ENCODE data around the gene FBXO28.

The FBXO28 gene

GRCh38 chr1:224160171-224160682 lies 46.3 kb downstream of the FBXO28 start:
- DNase-seq, result no peak

GRCh38 chr1:224162768-224163167 lies 48.9 kb downstream of the FBXO28 start:
- DNase-seq, result no peak

DNA sequence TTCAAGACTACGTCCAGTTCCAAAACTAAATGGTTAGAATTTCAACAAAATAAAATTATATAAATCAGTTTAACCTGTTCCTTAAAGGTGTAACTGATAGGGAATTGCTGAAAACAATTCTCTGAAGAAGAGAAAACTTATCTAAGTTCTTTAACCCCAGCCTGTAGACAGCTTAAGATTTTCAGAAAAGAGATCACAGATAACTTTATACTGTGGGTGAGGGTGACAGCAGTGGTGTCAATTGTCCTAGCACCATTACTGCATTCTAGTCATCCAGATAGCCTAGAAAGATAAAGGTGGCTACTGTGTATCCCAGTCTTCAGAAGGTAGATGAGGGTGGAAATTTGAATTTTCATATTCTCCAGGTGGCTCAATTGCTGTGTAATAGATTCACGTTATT lies 49.4 kb downstream of the FBXO28 start:
- DNase-seq, result no peak

- DNase-seq, result no peak
Measured at GRCh38 chr1:224168859-224169380, 55.0 kb downstream of the FBXO28 start.

GRCh38 chr1:224169718-224170270 lies 55.9 kb downstream of the FBXO28 start:
- DNase-seq, result no peak

DNA sequence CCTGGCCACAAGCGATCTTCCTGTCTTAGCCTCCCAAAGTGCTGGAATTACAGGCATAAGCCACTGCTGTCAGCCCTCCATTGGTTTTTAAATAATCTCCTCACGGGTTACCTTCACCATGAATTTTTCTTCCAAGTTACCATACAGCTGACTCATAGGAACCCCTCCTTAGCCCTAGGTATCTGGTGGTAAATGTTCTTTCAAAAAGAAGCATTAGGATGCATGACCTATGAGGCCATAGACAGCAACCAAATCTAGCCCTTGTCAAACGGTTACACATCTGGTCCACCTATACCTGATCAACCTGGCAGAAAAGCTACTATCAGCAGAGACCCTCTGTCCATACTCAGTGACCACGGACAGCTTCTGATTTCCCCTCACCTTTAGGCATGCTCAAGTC lies 56.4 kb downstream of the FBXO28 start:
- DNase-seq, result no peak

- peak; percentile 28 for DNase-seq
Measured at GRCh38 chr1:224170748-224171478, 57.0 kb downstream of the FBXO28 start.

- no peak for DNase-seq
Measured at GRCh38 chr1:224172229-224172628, 58.3 kb downstream of the FBXO28 start.

DNA sequence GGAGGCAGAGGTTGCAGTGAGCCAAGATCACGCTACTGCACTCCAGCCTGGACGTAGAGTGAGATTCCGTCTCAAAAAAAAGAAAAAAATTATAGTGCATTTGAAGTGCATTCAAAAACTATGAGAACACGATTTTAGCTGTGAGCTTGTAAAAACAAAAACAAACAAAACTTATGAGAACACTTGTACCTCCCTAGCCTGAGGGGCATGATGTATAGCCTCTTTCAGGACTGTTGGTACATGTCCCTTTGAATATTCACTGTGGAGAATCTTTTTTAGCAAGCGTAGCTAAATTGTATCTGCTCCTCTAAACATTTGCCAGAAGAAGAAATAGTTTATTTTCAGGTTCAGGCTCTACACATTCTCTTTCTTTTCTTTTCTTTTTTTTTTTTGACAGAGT lies 59.6 kb downstream of the FBXO28 start:
- DNase-seq, result no peak

DNA sequence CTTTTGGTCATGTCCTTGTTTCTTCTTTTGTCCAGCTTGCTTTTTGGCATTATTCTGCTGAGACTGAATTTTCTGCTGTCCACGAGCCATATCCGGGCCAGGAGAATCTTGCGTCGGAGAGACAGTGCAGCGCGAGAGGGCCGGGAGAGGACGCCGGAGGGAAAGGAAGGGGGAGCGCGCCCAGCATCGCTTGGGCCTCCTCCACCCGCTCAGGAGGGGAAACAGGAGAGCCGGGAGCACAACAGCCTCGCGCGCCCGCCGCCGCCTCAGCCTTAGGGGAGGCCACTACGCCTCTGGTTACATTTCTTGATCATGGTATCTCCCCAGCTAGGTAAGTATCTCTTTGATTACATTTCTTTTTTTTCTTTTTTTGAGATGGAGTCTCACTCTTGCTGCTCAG lies 61.7 kb downstream of the FBXO28 start:
- DNase-seq, result peak; percentile 40

DNA sequence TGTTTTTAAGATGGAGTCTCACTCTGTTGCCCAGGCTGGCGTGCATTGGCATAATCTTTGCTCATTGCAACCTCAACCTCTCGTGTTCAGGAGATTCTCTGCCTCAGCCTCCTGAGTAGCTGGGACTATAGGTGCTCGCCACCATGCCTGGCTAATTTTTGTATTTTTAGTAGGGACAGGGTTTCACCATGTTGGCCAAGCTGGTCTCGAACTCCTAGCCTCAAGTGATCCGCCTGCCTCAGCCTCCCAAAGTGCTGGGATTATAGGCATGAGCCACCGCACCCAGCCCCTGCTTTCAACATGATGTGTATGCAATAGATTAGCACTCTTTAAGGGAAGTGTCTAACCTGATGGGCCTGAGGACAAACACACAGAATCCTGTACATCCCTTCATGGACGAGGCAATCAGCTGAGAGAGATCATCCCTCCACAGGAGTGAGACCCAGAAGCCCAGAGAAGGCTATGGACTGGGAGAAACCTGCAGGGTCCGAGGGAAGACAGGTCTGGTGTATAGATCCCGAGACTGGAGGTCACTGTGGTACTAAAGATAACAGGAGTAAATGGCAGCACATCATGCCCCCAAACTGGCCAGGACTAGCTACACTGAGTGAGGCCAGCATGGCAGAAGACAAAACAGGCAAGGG lies 63.6 kb downstream of the FBXO28 start:
- no peak for DNase-seq

- DNase-seq, result no peak
Measured at GRCh38 chr1:224178894-224179293, 65.0 kb downstream of the FBXO28 start.

DNA sequence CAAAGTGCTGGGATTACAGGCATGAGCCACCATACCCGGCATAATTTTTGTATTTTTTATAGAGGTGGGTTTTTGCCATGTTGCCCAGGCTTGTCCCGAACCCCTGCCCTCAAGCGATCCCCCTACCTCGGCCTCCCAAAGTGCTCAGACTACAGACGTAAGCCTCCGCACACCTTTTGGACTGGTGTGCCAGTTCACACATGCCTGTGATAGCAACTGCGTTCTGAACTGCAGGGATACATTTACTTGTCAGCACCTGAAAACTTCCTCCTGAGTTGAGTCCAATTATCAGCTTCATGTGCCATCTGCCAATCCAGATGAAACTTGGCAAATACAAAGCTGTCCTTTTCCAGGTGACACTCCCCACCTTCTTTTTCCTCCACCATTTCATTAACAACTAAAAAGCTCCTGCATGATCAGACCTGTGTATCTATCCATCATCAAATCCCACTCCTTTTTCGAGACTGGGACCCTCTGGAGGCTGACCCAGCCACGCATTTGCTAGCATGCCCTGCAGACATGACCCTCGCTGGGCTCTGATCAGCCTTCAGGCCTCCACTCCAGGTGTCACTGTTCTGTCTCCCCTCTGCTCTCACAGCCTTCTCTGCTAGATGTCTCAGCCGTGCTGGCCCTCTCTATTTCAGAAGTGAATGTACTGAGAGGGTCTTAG lies 67.0 kb downstream of the FBXO28 start:
- DNase-seq, result no peak

- no peak for DNase-seq
Measured at GRCh38 chr1:224181453-224181810, 67.5 kb downstream of the FBXO28 start.

DNA sequence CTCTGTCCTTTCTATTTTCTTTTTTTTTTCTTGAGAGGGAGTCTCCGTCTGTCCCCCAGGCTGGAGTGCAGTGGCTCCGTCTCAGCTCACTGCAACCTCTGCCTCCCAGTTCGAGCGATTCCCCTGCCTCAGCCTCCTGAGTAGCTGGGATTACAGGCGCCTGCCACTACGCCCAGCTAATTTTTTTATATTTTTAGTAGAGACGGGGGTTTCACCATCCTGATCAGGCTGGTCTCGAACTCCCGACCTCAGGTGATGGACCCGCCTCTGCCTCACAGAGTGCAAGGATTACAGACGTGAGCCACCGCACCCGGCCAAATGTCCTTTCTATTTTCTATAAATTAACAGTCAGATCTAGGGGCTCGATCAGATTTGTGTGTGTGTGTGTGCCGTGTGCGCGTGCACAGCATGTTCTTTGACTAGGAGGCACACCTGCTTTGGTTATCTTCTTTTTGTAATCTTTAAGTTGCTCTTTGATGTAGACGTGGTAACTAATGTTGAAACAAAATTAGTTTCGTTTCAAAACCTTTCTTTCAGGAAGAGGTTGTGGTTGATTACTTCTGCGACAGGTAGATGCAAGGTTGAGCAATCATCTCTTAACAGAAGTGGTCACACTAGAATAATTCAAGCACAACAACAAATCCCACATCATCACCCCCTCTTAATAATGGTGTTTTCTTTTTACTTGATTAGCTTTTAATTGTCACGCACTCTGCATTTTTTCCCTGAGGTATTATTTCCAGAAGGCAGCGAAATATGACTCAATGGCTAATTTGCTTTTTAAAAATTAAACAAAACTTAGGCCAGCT lies 68.3 kb downstream of the FBXO28 start:
- DNase-seq, result peak; percentile 56

GRCh38 chr1:224182866-224183590 lies 69.1 kb downstream of the FBXO28 start, which contains the start of gene DEGS1:
Gene DEGS1 (plus strand): TSS chr1:224183240. CDS start chr1:224183337, 97 bp downstream.
- peak; percentile 82 for DNase-seq

DNA sequence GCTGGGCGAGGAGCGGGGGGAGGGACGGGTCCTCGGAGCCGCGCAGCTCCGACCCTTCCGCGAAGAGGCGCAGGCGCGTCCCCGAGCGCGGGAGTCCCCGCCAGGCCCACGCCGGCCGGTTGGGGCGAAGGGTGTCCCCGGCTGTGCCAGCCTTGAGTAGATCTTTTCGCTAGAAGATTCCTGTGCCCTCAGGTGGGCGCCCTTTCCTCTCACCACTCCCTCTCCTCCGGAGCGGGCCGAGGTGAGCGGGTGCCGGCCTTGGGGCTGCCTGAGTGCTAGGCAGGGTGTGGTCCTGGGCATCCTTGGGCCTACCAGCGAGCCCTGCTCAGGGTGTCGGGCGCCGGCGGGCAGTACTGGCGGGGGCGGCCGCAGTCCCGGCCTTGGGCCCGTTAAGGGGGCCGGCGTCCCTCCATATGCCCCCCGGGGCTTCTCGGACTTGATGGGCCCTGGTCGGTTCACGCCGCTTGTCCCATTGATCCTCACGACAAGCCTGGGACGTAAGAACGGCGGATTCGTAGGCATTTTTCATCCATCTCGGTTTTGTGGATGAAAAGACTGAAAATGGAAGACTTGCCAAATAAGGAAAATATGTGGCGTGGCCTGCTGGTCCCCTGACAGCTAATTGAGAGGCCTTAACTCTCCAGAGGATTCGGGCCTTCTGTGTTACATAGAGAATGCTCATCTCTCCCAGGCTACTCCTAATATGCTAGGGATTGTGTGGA lies 69.8 kb downstream of the FBXO28 start:
- peak; percentile 69 for DNase-seq

DNA sequence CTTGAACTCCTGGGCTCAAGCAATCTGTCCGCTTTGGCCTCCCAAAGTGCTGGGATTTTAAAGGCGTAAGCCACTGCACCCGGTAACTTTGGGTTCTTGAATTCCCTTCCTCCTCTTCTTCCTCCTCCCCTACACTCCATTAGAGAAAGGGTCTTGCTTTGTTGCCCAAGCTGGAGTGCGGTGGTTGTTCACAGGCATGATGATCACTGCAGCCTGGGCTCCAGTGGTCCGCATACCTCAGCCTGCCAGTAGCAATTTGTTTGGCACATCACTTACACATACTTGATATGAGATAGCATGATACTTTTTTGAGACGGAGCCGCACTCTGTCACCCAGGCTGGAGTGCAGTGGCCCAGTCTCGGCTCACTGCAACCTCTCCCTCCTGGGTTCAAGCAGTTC lies 71.3 kb downstream of the FBXO28 start:
- no peak for DNase-seq

DNA sequence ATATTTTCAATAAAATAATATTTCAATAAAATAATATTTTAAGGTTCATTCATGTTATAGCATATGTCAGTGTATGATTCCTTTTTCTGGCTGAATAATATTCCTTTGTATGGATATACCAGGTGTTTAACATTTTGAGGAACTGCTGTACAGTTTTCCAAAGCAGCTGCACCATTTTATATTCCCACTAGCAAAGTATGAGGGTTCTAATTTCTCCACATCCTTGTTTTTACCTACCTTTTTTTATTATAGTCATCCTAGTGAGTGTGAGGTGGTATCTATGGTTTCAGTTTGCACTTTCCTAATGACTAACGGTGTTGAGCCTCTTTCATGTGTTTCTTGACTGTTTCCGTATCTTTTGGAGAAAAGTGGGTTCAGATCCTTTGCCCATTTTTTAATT lies 74.4 kb downstream of the FBXO28 start:
- no peak for DNase-seq

DNA sequence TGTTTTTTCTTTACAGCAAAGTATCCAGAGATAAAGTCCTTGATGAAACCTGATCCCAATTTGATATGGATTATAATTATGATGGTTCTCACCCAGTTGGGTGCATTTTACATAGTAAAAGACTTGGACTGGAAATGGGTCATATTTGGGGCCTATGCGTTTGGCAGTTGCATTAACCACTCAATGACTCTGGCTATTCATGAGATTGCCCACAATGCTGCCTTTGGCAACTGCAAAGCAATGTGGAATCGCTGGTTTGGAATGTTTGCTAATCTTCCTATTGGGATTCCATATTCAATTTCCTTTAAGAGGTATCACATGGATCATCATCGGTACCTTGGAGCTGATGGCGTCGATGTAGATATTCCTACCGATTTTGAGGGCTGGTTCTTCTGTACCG lies 75.7 kb downstream of the FBXO28 start:
- DNase-seq, result no peak

All from activated naive CD4-positive, alpha-beta T cell treated with Interleukin-2 at 50 U/mL for 16 hours (primary cell).